Fibroblast of mammary gland (primary cell): ENCODE data around the gene ANKRD33.

Source experiments
- DNase-seq: peaks from one replicate; pipeline ENCODE4 v3.0.0-alpha.2; 2010; ENCODE audit warnings: low read depth
- H3K4me3 ChIP-seq: 2 replicates; pipeline ENCODE4 v1.5.1; 2011; ENCODE audit warnings: low read depth, mild to moderate bottlenecking, low read length, moderate library complexity; ENCODE audit not compliant: control insufficient read depth
- CTCF ChIP-seq: conservative IDR thresholded peaks from 2 replicates; pipeline ENCODE4 v1.5.1; 2011; ENCODE audit warnings: low read depth, low read length, inconsistent platforms; ENCODE audit not compliant: control insufficient read depth, insufficient read depth

Gene ANKRD33

GRCh38 chr12:51871126-51871525, 16.8 kb upstream of the ANKRD33 start:
- H3K4me3 ChIP-seq = no peak overlapping the region
- no peak for DNase-seq
- no peak for TF ChIP-seq CTCF

GRCh38 chr12:51871918-51872688, 15.8 kb upstream of the ANKRD33 start:
- no peak for TF ChIP-seq CTCF
- no peak overlapping the region for H3K4me3 ChIP-seq
- no peak for DNase-seq

GRCh38 chr12:51872689-51872981, 15.3 kb upstream of the ANKRD33 start:
- H3K4me3 ChIP-seq = no peak overlapping the region
- no peak for DNase-seq
- no peak for TF ChIP-seq CTCF

- no peak overlapping the region for H3K4me3 ChIP-seq
- TF ChIP-seq CTCF = no peak
- no peak for DNase-seq
These were observed 14.5 kb upstream of the ANKRD33 start for GRCh38 chr12:51873251-51873994.

GRCh38 chr12:51874000-51874399, 13.9 kb upstream of the ANKRD33 start:
- no peak for TF ChIP-seq CTCF
- H3K4me3 ChIP-seq = no peak overlapping the region
- DNase-seq = no peak

- no peak overlapping the region for H3K4me3 ChIP-seq
- no peak for DNase-seq
- TF ChIP-seq CTCF = no peak
These were observed 13.4 kb upstream of the ANKRD33 start for GRCh38 chr12:51874486-51874885.
